GM12874 (cell line): ENCODE measurements around the gene NKX1-1.

Source experiments
- CTCF ChIP-seq: IDR thresholded peaks from 2 replicates; pipeline ENCODE4 v1.5.1; 2011; ENCODE audit warnings: low read depth, mild to moderate bottlenecking, control low read depth, low read length, moderate library complexity; ENCODE audit not compliant: insufficient read depth

Gene NKX1-1

GRCh38 chr4:1414831-1415680 lies 8.8 kb upstream of the NKX1-1 start:
- no peak for TF ChIP-seq CTCF

GRCh38 chr4:1413687-1414479 lies 7.6 kb upstream of the NKX1-1 start:
- TF ChIP-seq CTCF: no peak

- no peak for TF ChIP-seq CTCF
Measured at GRCh38 chr4:1413204-1413663, 7.0 kb upstream of the NKX1-1 start.

GRCh38 chr4:1412376-1413203 lies 6.3 kb upstream of the NKX1-1 start:
- no peak for TF ChIP-seq CTCF

- no peak for TF ChIP-seq CTCF
Measured at GRCh38 chr4:1411436-1412375, 5.5 kb upstream of the NKX1-1 start.

- TF ChIP-seq CTCF: no peak
Measured at GRCh38 chr4:1410491-1411325, 4.5 kb upstream of the NKX1-1 start.
